Measurements from ENCODE around the gene TAAR1.

The TAAR1 gene

GRCh38 chr6:132664309-132665034 is 5.5 kb upstream of the TAAR1 start:
- no peak for TF ChIP-seq CTCF (IDR thresholded peaks at IDR 0.05; ENCODE audit: low read depth, low read length, missing control alignments)
- H3K4me3 ChIP-seq (replicated peaks; ENCODE audit: low read depth, low read length), result no peak overlapping the region
- no peak for DNase-seq (ENCODE audit: extremely low read depth, low read depth)

GRCh38 chr6:132663661-132664060 is 4.7 kb upstream of the TAAR1 start:
- H3K4me3 ChIP-seq (replicated peaks; ENCODE audit: low read depth, low read length), result no peak overlapping the region
- no peak for DNase-seq (ENCODE audit: extremely low read depth, low read depth)
- TF ChIP-seq CTCF (IDR thresholded peaks at IDR 0.05; ENCODE audit: low read depth, low read length, missing control alignments), result no peak

DNA sequence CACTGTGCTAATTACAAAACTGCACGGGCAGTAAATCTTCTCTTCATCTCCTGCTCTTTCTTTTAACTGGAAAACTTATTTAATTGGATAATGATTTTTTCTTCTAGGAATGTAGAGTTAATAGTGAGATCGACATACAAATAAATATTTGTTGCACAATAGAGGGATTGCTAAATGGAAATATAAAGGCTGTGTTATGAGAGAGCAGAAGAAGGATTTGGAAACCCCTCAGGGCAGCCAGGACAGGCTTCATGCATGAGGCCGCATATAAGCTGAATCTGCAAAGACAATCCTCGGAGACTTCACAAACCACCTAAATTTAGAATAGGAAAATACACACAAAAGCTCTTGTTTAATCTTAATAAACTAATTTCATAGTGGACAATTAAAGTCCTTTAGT is 2.9 kb upstream of the TAAR1 start:
- TF ChIP-seq CTCF (IDR thresholded peaks at IDR 0.05; ENCODE audit: low read depth, low read length, missing control alignments), result no peak
- no peak overlapping the region for H3K4me3 ChIP-seq (replicated peaks; ENCODE audit: low read depth, low read length)

DNA sequence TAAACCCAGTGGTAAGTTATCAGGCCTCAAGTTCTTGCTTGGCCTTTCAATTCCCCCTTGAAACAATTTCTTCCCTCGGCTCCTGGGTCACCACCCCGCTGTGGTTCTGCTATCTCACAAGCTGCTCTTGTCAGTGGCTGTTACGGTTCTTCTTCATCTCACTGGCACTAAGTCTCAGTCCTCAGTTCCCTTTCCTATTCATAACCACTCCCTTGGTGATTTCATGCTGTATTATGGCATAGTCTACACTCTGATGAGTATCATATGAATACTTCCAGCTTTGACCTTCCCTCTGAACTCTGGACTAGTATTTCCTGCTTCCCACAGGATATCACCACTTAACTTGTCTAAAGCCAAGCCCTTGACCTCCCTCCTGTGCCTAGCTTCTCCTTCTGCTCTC is 7.9 kb downstream of the TAAR1 start:
- no peak for TF ChIP-seq CTCF (IDR thresholded peaks at IDR 0.05; ENCODE audit: low read depth, low read length, missing control alignments)
- H3K4me3 ChIP-seq (replicated peaks; ENCODE audit: low read depth, low read length), result no peak overlapping the region
- DNase-seq (ENCODE audit: extremely low read depth, low read depth), result no peak

More for the DNA sequence above, 2.9 kb upstream of the TAAR1 start:
- no peak for DNase-seq (ENCODE audit: extremely low read depth, low read depth)

- DNase-seq (ENCODE audit: extremely low read depth, low read depth), result no peak
- no peak overlapping the region for H3K4me3 ChIP-seq (replicated peaks; ENCODE audit: low read depth, low read length)
- TF ChIP-seq CTCF (IDR thresholded peaks at IDR 0.05; ENCODE audit: low read depth, low read length, missing control alignments), result no peak
Observed at GRCh38 chr6:132650429-132650828, 8.6 kb downstream of the TAAR1 start.

- DNase-seq (ENCODE audit: extremely low read depth, low read depth), result no peak
- no peak for TF ChIP-seq CTCF (IDR thresholded peaks at IDR 0.05; ENCODE audit: low read depth, low read length, missing control alignments)
- no peak overlapping the region for H3K4me3 ChIP-seq (replicated peaks; ENCODE audit: low read depth, low read length)
Observed at GRCh38 chr6:132648828-132649227, 10.2 kb downstream of the TAAR1 start.

DNA sequence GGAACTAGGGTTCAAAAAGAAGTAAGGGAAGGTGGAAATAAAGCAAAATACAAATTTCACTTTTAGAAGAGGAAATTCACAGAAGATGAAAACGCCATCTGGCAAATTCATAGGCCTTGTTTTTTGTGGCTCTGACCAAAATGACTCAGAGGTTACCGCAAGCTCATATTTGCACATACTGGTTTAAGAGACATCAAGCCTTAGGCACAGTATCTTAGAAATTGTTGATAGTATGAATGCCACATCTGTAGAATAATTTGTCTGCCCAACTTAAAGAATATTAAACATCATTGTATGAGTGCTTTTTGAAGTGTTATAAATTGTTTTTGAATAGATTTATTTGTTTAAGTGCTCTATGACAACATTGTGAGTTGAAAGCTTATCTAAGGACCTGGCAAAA is 10.6 kb downstream of the TAAR1 start:
- no peak overlapping the region for H3K4me3 ChIP-seq (replicated peaks; ENCODE audit: low read depth, low read length)
- TF ChIP-seq CTCF (IDR thresholded peaks at IDR 0.05; ENCODE audit: low read depth, low read length, missing control alignments), result no peak
- peak; percentile 6 for DNase-seq (ENCODE audit: extremely low read depth, low read depth)
